Activated T-cell treated with anti-CD3 and anti-CD28 coated beads, Interleukin-2, amount 50 U/mL, for 48 hours (primary cell): ENCODE results near the gene C8G.

Experiments used
- DNase-seq, 2 experiments: peaks; one replicate each; pipeline ENCODE4 v3.0.0-alpha.2; 2020

C8G gene

DNA sequence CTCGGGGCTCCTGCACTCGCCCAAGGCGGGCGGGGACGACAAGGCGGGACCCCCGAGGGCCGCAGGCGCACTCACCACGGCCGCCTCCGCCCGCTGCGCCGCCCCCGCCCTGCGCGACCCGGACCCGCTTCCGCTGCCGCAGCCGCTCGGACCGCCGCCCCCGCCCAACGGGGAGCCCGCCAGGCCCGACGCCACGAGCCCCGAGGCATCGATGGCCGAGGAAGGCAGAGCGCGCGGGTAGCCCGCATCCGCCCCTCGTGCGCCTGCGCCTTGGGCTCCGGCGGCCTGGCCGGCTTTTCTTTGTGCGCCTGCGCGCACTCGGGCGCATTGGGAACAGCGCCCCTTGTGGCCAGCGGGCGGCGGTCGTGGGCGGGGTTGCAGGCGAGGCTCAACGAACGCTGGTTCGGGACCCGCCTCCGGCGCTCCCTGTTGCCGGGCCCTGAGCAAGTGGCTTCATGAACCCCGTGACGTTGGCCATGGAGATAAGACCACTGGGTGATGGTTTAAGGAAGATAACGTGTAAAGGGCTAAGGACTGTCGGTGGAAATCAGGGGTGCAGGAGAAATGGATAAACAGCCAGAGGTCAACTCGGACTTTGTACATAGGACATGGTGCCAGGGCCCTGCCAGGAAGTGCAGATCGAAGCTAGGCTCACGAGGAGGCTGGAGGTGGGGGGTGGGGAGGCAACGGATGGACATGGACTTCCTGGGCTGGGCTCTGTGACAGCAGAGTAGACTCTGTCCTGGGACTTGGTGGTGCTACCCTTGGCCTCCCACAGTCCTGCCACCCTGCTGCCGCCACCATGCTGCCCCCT, at the start of gene C8G, which contains the start of gene FBXW5:
Gene C8G (plus strand): TSS at position 725 of the 814 bp plus-strand sequence. CDS start 78 bp downstream, at position 803.
Gene FBXW5 (minus strand): TSS at position 220 of the 814 bp plus-strand sequence. CDS start 655 bp downstream, outside the sequence.
- DNase-seq: peak; percentile 98

DNA sequence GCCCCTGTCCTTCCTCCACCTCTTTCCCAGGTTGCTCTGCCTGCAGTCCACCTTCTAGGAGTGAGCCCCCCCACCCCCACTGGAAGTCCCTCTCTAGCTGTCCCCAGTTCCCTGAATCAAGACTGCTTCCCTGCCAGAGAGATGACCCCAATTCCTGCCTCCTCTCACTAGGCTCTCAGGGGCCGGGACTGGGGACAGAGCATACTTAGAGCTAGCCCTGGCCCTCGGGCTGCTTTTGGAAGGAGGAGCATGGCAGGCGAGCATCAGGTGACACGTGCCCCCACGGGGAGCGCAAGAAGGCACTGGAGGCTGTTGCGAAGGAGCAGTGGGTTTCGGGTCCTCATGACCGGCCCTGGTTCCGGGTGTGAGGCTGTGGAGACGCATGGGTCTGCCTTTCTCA, 49.0 kb upstream of the C8G start:
- no peak for DNase-seq

DNA sequence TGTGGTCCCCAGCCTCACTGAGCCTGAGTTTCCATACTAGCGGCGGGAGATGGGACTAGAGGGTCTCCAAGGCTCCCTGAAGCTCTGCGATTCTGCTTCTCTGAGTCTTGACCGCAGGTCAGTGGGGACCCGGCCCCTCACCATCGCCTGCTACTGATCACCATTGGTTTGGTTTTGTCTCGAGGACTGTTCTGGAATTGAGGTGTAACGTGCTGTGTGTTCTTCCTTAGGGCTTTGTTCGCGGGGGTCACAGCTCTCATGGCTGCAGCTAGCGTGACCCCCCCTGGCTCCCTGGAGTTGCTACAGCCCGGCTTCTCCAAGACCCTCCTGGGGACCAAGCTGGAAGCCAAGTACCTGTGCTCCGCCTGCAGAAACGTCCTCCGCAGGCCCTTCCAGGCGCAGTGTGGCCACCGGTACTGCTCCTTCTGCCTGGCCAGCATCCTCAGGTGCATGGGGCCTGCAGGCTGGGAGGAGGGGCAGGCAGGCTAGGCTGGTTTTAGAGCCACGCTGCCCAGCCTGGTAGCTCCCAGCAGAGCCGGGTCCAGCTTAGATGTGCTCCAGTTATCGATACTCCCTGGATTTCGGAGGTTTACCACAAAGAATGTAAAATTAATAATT, 46.5 kb upstream of the C8G start:
- no peak for DNase-seq

DNA sequence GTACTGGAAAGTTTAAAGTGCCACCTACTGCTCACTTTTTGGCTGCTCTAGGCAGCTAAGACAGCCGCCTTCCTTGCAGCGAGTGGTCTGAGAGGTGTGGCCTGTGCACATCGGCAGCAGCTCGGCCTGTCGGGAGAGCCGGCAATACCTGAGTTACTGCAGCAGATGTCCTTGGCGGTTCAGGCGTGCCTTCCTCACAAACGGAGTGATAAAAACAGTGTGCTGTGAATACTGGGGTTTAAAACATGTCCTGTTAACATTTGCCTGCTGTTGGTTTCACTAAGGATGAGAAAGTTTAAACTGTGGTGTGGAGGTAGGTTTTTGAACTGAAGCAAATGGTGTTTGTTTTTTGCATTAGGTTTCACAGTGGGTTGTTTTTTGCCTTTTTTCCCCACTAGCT, 45.8 kb upstream of the C8G start:
- DNase-seq: no peak

DNA sequence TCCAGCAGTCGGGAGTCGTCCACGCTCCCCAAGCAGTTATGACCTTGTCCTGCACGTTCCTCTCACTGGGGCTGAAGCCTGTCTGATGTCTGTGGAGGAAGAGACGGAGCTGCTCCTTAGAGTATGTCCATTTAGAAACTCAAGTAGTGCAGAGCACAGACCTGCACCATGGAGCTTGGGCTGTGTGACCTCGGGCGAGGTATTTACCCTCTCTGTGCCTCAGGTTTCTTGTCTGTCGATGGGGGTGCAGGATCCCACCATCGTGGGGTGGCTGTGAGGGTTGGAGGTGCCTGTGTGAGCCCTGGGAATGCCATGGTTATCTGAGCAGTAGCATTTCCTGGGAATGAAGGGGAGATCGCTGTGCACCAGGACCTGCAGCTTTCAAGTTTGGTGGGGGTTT, 44.5 kb upstream of the C8G start:
- DNase-seq: no peak

DNA sequence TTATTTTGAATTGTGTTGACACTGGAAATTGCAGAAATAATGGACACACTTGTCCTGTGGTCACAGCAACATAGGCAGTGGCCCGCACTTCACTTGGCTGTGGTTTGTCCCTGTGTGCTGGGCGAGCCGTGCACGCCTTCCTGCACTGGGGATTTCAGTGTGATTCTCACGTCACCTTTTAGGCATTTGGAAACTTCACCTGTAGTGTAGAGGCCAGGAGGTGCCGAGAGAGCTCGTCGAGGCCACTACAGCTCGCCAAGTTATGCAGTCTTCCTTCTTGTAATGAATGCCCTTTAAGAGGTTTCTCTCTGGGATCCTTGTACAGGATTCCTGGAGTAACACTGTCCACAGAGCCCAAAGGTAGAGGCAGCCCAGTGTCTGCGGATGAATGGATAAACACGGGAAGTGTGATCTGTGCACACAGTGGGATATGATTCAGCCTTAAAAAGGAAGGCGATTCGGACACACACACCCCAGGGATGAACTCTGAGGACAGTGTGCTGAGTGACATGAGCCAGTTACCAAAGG, 44.0 kb upstream of the C8G start:
- no peak for DNase-seq

DNA sequence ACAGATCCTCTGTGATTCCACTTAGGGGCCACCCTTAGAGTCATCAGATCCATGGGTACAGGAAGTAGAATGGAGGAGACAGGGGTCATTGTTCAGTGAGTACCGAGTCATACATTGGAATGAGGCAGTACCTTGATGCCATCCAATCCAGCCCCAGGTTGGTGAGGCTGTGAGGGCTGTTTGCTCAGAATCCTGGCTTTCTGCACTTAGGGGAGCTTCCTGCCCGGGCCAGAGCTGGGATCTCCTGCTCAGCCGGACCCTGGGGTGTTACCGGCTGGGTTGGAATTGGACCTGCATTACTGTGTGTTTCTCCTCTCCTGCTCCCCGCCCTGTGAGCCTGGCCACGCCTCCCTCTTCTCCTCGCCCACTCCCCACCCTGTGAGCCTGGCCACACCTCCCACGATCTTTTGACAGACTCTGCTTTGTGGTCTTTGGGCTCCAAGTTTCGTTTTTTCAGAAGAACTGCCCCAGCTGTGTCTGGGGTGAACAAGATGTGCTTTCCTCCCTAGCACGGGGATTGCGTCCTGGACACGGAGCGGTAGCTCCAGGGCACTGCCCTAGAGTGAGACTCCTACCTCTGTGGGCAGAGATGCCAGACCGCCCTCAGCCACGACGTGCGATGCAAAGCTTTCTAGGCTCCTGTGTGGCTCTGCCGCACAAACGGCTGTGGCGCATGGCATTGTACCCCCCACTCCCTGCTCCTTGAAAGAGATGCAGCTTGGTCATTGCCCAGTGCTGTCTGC, 43.4 kb upstream of the C8G start:
- DNase-seq: peak; percentile 87

DNA sequence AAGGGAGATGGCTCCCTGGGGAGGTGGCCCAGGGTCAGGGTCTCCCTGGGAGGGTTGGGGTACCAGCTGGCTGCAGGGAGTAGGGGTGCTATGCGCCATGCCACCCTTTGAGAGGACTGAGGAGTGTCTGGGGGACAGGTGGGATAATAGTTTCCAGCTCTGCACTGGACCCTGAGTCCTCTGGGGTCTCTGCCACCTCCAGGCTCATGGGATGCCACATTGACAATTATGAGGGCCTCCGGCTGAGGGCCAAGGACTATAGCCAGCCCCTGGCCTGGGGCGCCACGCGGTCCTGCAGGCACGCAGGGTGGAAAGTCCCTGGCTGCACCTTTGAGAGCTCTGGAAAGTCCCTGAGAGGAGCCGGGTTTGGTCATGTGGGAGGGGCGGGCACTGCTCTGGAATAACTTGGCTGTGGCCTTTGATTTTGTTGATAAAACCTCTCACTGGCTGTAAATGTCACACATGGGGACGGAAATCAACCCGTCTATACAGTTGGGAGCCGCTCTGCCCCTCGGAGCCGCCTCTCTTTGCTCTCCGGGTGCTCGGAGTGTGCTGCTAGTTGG, 42.7 kb upstream of the C8G start:
- peak; percentile 87 to 89 for DNase-seq

DNA sequence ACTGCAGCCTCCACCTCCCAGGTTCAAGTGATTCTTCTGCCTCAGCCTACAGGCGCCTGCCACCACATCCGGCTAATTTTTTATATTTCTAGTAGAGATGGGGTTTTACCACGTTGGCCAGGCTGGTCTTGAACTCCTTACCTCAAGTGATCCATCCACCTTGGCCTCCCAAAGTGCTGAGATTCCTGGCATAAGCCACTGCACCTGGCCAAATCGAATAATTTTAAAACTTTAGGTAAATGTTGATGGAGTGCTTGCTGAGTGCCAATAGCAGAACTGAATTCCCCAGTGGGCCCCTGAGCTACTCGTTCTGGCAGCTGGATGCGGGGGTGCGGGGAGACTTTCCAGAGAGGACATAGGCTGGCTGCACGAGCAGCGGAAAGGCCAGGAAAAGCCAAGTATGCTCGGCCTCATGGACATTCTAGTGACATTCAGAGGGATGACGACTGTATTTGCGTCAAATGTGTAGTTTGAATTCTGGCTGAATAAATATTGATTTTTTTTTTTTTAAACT, 41.9 kb upstream of the C8G start:
- DNase-seq: no peak

DNA sequence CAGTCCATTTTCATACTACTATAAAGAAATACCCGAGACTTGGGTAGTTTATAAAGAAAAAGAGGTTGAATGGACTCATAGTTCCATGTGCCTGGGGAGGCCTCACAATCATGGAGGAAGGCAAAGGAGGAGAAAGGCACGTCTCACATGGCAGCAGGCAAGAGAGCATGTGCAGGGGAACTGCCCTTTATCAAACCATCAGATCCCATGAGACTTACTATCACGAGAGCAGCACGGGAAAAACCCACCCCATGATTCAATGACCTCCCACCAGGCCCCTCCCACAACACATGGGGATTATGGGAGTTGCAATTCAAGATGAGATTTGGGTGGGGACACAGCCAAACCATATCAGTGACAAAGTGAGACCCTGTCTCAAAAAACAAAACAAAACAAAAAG, 38.8 kb upstream of the C8G start:
- DNase-seq: no peak

DNA sequence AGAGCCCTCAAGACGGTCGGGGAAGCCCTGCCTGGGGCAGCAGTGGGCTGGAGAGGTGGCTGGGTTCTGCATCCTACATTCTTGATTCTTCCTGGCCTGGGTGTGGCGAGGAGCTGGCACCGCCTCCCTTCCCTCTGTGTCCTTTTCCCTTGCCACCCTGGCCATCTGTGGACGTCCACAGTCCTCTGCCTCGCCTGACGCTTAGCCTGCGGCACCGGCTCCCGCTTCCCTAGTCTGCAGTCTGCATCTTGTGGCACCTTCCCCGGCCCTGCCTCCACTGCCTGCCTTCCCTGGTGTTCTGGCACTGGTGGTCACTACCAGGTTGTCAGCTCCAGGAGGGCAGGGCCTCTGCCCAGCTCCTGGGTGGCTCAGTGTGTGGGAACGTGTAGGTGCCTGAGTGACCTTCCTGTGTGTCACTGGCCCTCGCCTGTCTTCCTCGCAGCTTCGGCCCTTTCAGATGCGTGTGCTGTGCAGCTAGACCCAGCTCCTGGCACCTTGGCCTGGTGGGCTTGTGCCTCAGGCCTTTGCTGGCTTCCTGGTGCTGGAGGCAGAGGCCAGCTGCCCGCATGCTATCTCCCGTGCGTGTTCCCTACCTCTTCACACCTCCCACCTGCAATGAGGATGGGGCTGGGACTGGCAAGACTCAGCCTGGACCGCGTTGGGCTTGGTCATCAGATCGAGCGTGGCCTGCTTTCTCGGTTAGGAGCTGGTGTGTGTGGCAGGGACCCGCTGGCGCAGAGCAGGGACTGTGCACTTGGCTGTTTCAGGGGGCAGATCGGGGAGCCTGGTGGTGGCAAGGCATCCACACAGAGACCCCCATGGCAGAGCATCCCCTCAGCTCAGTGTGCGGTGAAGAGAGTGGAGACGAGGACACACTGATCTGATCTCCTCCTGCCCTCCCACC, 37.8 kb upstream of the C8G start:
- DNase-seq: no peak

DNA sequence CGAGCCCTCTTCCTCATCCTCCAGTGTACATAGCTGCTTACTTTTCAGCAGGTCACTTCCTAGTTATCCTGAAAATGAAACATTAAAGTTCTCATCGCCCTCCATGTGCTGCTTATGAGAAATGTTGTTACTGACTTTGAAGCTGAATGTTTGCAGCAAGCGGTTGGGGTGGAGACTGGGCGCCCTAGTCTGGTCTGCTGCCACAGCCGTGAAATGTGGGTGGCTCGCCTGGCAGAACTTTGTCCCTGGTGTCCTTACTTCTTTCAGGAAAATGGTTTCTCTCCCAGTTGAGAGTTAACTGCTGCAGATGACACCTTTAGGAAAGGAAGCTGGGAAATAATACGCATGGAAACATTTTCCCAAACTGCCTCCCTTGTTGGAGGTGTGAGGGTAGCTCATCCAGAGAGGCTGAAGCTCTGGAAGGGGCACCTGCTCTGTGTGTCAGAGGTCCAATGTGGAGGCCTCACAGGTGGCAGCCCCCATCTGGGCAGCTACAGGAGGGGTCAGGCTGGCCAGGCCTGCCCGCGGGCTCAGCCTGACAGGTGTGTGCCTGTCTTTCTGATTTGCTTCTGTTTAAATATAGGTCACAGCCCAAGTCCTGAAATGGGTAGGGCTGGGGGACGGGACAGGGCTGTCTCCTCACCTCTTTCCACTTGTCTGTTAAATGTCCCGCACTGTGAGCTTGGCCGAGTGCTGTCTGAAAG, 34.7 kb upstream of the C8G start:
- no peak for DNase-seq

DNA sequence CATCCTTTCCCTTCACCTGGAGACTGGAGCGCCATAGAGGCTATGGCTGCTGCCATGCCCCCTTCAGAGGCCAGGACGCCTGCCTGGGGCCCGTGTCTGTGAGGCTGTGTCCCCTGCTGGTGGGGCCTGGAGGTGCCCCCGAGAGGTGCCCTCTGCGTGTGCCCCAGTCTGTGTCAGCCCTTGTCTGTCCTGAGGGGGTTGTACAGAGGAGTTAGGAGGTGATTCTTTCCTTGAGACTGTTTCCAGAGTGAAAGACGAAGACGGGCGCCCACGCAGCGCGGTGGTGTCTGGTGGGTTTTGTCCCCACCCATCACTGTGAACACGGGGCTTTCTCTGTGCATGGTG, 34.2 kb upstream of the C8G start:
- no peak for DNase-seq

DNA sequence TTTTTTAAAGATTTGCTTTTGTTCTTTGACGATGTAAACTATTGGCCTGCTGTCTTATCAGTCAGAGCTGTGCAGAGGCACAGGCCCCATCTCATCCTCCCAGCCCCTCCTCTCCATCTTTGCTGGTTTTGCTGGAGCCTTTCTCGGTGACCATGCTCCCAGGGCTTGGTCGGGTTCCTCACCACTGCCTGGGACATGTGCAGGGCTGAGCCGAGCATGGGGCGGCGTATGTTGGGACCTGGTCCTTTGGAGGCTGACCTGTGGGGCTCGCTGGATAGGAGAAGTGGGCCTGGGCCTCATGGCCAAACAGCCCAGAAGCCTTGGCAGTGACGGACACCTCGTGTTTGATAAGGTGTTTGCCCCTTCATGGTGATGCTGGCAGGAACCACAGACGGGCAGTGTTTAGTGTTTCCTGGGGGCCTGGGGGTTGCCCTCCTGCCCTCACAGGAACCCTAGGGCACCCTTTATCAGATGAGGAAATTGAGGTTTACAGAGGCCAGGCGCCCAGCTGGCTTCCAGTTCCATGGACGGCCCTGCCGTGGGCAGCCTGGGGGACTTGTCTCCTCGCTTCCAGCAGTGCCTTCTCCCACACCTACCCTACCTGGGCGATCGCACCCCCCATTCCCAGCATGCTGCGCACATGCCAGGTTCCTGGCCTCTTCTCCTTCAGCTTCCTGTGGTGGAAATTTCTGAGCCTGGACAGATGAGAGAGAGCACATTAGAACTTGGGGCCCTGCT, 31.2 kb upstream of the C8G start:
- DNase-seq: no peak

DNA sequence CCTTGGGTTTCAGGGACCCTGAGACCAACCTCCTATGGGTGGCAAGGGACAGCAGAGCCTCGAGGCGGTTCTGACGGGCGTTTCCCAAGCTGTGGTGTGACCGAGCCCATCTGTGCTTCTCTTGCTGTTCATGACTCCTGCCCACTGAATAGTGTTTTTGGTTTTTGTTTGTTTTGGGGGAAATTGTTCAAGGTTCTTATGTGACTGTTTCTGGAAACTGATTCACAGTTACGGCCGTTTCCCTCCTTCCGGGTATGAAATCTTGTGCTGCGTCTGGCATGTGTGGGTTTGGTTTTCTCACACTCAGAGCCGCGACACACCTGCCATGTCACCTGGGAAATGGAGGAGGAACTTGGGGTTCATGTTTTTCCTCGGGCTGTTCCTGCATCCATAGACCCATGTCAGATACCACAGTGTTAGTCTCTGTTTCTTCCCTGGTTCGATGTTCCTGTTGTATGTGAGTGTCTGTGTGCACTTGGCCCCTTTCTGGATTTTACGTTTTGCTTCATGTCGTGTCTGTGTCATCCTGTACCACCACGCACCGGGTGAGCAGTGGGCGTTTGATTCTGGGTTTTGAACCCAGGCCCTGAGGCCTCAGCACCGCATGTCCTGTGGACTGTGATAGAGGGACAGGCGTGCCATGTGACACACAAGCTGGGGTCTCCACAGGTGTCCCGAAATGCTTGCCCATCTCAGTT, 29.3 kb upstream of the C8G start:
- no peak for DNase-seq

DNA sequence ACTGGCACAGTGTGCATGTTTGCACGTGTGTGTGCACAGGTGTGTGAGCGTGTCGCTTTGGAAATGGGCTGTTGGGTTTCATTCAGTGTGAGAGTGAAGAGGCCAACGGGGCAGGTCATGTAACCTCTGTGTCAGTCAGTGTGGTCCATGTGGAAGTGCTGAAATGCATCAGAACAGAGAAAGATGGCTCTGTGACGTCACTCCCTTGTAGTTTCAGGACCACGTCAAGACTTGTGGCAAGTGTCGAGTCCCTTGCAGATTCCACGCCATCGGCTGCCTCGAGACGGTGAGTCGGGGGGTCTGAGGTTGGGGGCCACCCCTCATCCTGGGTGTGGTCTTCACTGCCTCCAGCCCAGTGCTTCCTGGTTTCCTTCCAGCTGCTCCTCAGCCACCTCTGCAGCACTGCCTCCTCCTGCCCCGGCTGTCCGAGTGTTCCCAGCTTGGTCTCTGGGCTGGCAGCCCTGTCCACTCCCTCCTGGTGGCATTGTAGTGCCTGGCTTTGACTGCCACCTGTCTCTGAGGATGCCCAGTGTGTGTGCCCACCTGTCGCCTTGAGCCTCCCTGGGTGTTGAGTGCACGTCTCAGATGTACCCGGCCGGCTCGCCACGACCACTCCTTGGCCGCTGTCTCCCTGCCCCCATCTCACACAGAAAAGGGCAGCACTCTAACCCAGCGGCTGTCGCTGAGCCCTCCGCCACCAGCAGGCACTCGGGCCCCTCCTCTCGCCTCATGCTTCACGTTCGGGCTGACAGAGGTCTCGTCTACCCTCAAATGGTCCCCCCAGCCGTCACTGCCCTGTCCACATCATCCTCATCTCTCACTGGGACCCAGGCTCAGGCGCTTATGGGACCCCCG, 28.5 kb upstream of the C8G start:
- DNase-seq: no peak

DNA sequence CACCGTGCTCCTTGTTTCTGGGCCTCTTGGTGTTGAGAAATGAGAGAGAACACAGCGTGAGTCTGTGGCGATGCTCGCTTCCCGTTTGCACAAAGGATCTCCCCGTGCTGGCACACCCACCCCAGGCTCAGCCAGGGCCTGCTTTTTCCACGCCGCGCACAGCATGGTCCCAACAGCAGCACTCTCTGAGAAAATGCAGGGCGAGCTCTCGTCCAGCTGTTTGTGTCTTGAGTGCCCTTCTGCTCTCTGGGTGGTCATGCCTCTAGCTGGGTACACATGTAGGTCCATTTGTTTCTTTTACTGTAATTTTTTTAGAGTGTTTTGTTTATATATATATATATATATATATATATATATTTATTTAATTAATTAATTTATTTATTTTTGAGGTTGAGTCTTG, 27.1 kb upstream of the C8G start:
- no peak for DNase-seq

DNA sequence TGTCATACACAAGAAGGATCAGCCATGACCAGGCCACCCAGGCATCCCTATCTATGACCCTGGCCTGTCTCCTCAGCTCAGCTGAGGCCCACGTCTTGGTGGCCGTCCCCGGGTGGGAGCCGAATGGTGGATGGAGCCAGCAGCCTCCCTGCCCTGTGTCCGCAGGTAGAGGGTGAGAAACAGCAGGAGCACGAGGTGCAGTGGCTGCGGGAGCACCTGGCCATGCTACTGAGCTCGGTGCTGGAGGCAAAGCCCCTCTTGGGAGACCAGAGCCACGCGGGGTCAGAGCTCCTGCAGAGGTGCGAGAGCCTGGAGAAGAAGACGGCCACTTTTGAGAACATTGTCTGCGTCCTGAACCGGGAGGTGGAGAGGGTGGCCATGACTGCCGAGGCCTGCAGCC, 25.0 kb upstream of the C8G start:
- no peak for DNase-seq

DNA sequence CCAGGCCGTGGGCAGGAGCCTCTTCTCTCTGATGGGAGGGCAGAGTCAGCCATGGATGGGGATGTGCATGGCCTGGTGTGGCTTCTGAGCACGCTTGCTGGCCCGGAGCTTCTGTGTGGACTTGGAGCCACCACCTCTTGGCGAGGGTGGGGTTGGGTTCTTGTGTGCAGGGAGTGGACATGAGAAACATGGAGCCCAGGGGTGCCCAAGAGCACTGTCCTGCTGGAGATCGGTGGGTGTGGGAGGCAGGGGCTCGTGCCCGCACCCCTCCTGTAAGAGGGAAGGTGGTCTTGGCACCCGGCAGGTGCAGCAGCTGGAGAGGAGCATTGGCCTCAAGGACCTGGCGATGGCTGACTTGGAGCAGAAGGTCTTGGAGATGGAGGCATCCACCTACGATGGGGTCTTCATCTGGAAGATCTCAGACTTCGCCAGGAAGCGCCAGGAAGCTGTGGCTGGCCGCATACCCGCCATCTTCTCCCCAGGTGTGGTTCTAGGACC, 24.3 kb upstream of the C8G start:
- no peak for DNase-seq
